Ishikawa (cell line): ENCODE data around the gene METRN.

ENCODE experiments used
- CEBPB ChIP-seq: IDR thresholded peaks from 2 replicates; pipeline ENCODE4 v1.6.1; 2012
- CREB1 ChIP-seq: IDR thresholded peaks from 2 replicates; pipeline ENCODE4 v1.6.1; 2012; ENCODE audit warnings: low read depth
- EGR1 ChIP-seq: IDR thresholded peaks from 2 replicates; pipeline ENCODE4 v1.6.1; 2012
- EP300 ChIP-seq: IDR thresholded peaks from 2 replicates; pipeline ENCODE4 v1.6.1; 2012; ENCODE audit warnings: borderline replicate concordance
- FOXM1 ChIP-seq: IDR thresholded peaks from 2 replicates; pipeline ENCODE4 v1.6.1; 2012; ENCODE audit warnings: low read depth, borderline replicate concordance
- MAX ChIP-seq: IDR thresholded peaks from 2 replicates; pipeline ENCODE4 v1.6.1; 2012
- NFIC ChIP-seq: IDR thresholded peaks from 2 replicates; pipeline ENCODE4 v1.6.1; 2012
- RAD21 ChIP-seq: IDR thresholded peaks from 2 replicates; pipeline ENCODE4 v1.6.1; 2012; ENCODE audit warnings: low read depth
- REST ChIP-seq: IDR thresholded peaks from 2 replicates; pipeline ENCODE4 v1.6.1; 2012; ENCODE audit warnings: low read depth, mild to moderate bottlenecking
- TAF1 ChIP-seq: IDR thresholded peaks from 2 replicates; pipeline ENCODE4 v1.6.1; 2012; ENCODE audit warnings: low read depth, mild to moderate bottlenecking
- TCF12 ChIP-seq: IDR thresholded peaks from 2 replicates; pipeline ENCODE4 v1.6.1; 2012; ENCODE audit warnings: low read depth
- TEAD4 ChIP-seq: IDR thresholded peaks from 2 replicates; pipeline ENCODE4 v1.6.1; 2012
- USF1 ChIP-seq: IDR thresholded peaks from 2 replicates; pipeline ENCODE4 v1.6.1; 2012
- YY1 ChIP-seq: IDR thresholded peaks from 2 replicates; pipeline ENCODE4 v1.6.1; 2012; ENCODE audit warnings: low read depth
- ZBTB7A ChIP-seq: IDR thresholded peaks from 2 replicates; pipeline ENCODE4 v1.6.1; 2012; ENCODE audit warnings: low read depth

METRN gene

GRCh38 chr16:677316-678190 is 37.4 kb upstream of the METRN start:
- TF ChIP-seq TCF12: no peak
- TF ChIP-seq USF1: no peak
- TF ChIP-seq TEAD4: no peak
- TF ChIP-seq ZBTB7A: no peak
- no peak for TF ChIP-seq EP300
- TF ChIP-seq NFIC: no peak
- TF ChIP-seq YY1: no peak
- TF ChIP-seq EGR1: no peak
- no peak for TF ChIP-seq CEBPB
- no peak for TF ChIP-seq FOXM1
- TF ChIP-seq MAX: no peak
- no peak for TF ChIP-seq RAD21
- TF ChIP-seq CREB1: no peak
- no peak for TF ChIP-seq REST

GRCh38 chr16:678209-678857 is 36.6 kb upstream of the METRN start:
- TF ChIP-seq CEBPB (no peak), MAX (no peak), CREB1 (no peak), TEAD4 (no peak), NFIC (no peak), REST (no peak), YY1 (no peak), EP300 (no peak), RAD21 (no peak), TCF12 (no peak)

- TF ChIP-seq NFIC (no peak; the same call in 1 of the 2 replicates), CREB1 (no peak), EGR1 (no peak), RAD21 (no peak), MAX (peak; percentile 87), TCF12 (peak; percentile 32; the same call in 1 of the 2 replicates), FOXM1 (no peak), YY1 (peak; percentile 69; the same call in 1 of the 2 replicates), TAF1 (peak; percentile 34; the same call in 1 of the 2 replicates), TEAD4 (no peak), REST (no peak), EP300 (no peak), CEBPB (no peak), USF1 (peak; percentile 69), ZBTB7A (peak; percentile 79)
Measured at GRCh38 chr16:678858-679813, 35.8 kb upstream of the METRN start.
